Measurements from ENCODE around the gene ULK2. TPM values are rescaled to one million over a fixed set of nuclear protein-coding genes. Genes with fewer than 3 reads are reported as not detected.

Gene ULK2
- total RNA-seq, 1 donor from 2014 or later: 17.7 TPM

- intact Hi-C loops (cut with micrococcal nuclease): no loop called here
- DNase-seq (peak; percentile 60), ATAC-seq (peak; percentile 83)
These were observed 113.9 kb downstream of the ULK2 start for GRCh38 chr17:19753661-19754463.

- intact Hi-C loops (cut with micrococcal nuclease): no loop called here
- peak; percentile 97 for ATAC-seq
- peak; percentile 79 for DNase-seq
These were observed 114.7 kb downstream of the ULK2 start for GRCh38 chr17:19753051-19753509.

- no peak for DNase-seq
- no peak for ATAC-seq
- intact Hi-C loops (cut with micrococcal nuclease): no loop called here
These were observed 115.3 kb downstream of the ULK2 start for GRCh38 chr17:19752216-19753050.

- no peak for ATAC-seq
- no peak for DNase-seq
- intact Hi-C loops (cut with micrococcal nuclease): no loop called here
These were observed 116.9 kb downstream of the ULK2 start for GRCh38 chr17:19750835-19751234.

GRCh38 chr17:19750020-19750572 is 117.6 kb downstream of the ULK2 start:
- intact Hi-C loops (cut with micrococcal nuclease): no loop called here
- DNase-seq: no peak
- no peak for ATAC-seq

GRCh38 chr17:19748807-19749193 is 118.9 kb downstream of the ULK2 start:
- intact Hi-C loops (cut with micrococcal nuclease): no loop called here
- ATAC-seq (no peak), DNase-seq (no peak)

GRCh38 chr17:19747829-19748806 is 119.6 kb downstream of the ULK2 start, which contains the start of gene ALDH3A1:
Gene ALDH3A1 (minus strand): TSS chr17:19748298. CDS start chr17:19745129, 3,169 bp downstream.
- intact Hi-C loops (cut with micrococcal nuclease): no loop called here
- ATAC-seq (no peak), DNase-seq (no peak)

- no peak for DNase-seq
- no peak for ATAC-seq
- intact Hi-C loops (cut with micrococcal nuclease): no loop called here
These were observed 120.5 kb downstream of the ULK2 start for GRCh38 chr17:19747159-19747719.

- no peak for DNase-seq
- ATAC-seq: no peak
- intact Hi-C loops (cut with micrococcal nuclease): no loop called here
These were observed 121.2 kb downstream of the ULK2 start for GRCh38 chr17:19746517-19746916.

GRCh38 chr17:19744922-19745757 is 122.6 kb downstream of the ULK2 start:
- intact Hi-C loops (cut with micrococcal nuclease): no loop called here
- peak; percentile 94 for ATAC-seq

GRCh38 chr17:19744492-19744891 is 123.2 kb downstream of the ULK2 start:
- intact Hi-C loops (cut with micrococcal nuclease): no loop called here
- ATAC-seq (peak; percentile 68), DNase-seq (no peak)

More at GRCh38 chr17:19744922-19745757, 122.6 kb downstream of the ULK2 start:
- peak; percentile 96 for DNase-seq

GRCh38 chr17:19743101-19744100 is 124.3 kb downstream of the ULK2 start:
- ATAC-seq: no peak
- intact Hi-C loops (cut with micrococcal nuclease): no loop called here
- no peak for DNase-seq

- ATAC-seq (no peak), DNase-seq (no peak)
- intact Hi-C loops (cut with micrococcal nuclease): no loop called here
These were observed 125.2 kb downstream of the ULK2 start for GRCh38 chr17:19742495-19742894.

GRCh38 chr17:19741832-19742457 is 125.8 kb downstream of the ULK2 start:
- intact Hi-C loops (cut with micrococcal nuclease): no loop called here
- DNase-seq: no peak
- no peak for ATAC-seq

- intact Hi-C loops (cut with micrococcal nuclease): no loop called here
- DNase-seq (no peak), ATAC-seq (no peak)
These were observed 126.8 kb downstream of the ULK2 start for GRCh38 chr17:19740933-19741332.
